T-helper 17 cell (primary cell): ENCODE results near the gene GABRG3. TPM values are rescaled to one million over a fixed set of nuclear protein-coding genes. Genes with fewer than 3 reads are reported as not detected.
"Not testable (repeated sequence)": the region's sequence is repeated elsewhere in the genome, so short reads cannot be mapped to it uniquely, and the experiment has no call there.

Experiments used
- ATAC-seq: fragments of 150-1000 bp; cut with Tn5 transposase; 2 replicates; pipeline ENCODE4 v1.10.0; 2021; ENCODE audit warnings: mild to moderate bottlenecking, moderate library complexity
- DNase-seq, 3 donors: peaks; one replicate each; pipeline versions ENCODE4 v3.0.0 to v3.0.0-alpha.2; 2020 to 2021
- H3K9me3 ChIP-seq: one replicate; pipeline ENCODE4 v1.7.0; 2013; ENCODE audit warnings: low read length, mild to moderate bottlenecking; ENCODE audit not compliant: control insufficient read depth, poor library complexity, severe bottlenecking
- H3K27ac Mint-ChIP-seq: one replicate; pipeline ENCODE4 v1.8.0; 2022; ENCODE audit warnings: mild to moderate bottlenecking, moderate library complexity, mixed read lengths
- H3K27me3 Mint-ChIP-seq: one replicate; pipeline ENCODE4 v1.8.0; 2022; ENCODE audit warnings: mixed read lengths
- H3K36me3 Mint-ChIP-seq: one replicate; pipeline ENCODE4 v1.8.0; 2022; ENCODE audit warnings: low read depth, mixed read lengths
- H3K4me1 Mint-ChIP-seq: one replicate; pipeline ENCODE4 v1.8.0; 2022; ENCODE audit warnings: mild to moderate bottlenecking, mixed read lengths
- H3K4me3 Mint-ChIP-seq: one replicate; pipeline ENCODE4 v1.8.0; 2022; ENCODE audit warnings: mild to moderate bottlenecking, moderate library complexity, mixed read lengths
- total RNA-seq, 4 donors: library from RNA in 2 of 4; stranded (reverse) in 2 of 4; gene quantifications; one replicate each; pipeline ENCODE4 v1.2.3 and lab custom pipeline; 2022 to 2026

The GABRG3 gene
- total RNA-seq, 2 donors from 2014 or later, result not detected

DNA sequence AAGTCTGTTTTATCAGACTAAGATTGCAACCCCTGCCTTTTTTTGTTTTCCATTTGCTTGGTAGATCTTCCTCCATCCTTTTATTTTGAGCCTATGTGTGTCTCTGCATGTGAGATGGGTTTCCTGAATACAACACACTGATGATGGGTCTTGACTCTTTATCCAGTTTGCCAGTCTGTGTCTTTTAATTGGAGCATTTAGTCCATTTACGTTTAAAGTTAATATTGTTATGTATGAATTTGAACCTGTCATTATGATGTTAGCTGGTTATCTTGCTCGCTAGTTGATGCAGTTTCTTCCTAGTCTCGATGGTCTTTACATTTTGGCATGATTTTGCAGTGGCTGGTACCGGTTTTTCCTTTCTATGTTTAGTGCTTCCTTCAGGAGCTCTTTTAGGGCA, 220.5 kb downstream of the GABRG3 start:
- not testable (repeated sequence) for H3K4me1 Mint-ChIP-seq, H3K9me3 ChIP-seq, DNase-seq, H3K36me3 Mint-ChIP-seq, H3K27ac Mint-ChIP-seq, ATAC-seq, H3K4me3 Mint-ChIP-seq, H3K27me3 Mint-ChIP-seq

DNA sequence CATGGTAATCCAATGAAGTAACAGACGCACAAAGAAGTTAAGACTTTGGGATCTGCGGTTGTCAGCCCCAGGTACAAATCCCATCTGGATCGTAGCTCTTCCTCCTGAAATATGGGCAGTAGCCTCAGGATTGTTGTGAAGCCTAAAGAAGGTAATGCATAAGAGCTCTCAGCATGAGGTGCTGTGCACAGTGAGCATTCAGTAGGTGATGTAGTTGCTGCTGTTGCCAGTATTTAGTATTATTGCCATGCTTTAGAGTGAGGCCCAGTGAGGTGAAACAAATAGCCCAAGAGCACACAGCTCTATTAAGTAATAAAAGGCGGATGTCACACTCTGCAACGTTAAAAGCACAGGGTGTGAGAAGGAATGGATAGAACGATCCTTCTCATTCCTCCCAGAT, 225.7 kb downstream of the GABRG3 start:
- Mint-ChIP-seq H3K36me3 (no peaks in the 10 kb centered on the region), H3K27ac (no peak overlapping the region)

DNA sequence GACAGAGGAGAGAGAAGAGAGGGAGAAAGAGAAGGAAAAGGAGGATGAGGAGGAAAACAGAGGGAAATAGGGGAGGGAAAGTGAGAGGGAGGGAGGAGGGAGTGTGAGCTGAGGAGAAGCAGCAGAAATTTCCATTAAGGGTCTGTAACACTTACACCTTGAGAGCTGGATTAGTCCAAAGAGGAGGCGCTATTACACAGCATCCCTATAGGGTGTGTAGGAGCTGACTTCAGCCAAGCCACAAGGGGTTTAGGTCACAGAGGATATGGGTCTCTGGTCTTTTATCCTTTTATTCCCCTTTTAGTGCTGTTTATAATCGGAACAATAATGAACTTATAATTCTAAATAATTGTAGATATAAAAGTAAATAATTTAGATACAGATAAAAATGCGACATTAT, 230.4 kb downstream of the GABRG3 start:
- no peak for DNase-seq
- no peak overlapping the region for H3K27ac Mint-ChIP-seq
- no peaks in the 10 kb centered on the region for H3K36me3 Mint-ChIP-seq
- ATAC-seq, result no peak
- H3K4me3 Mint-ChIP-seq, result no peak overlapping the region
- no peaks in the 10 kb centered on the region for H3K4me1 Mint-ChIP-seq
- no peaks in the 10 kb centered on the region for H3K9me3 ChIP-seq
- no peaks in the 10 kb centered on the region for H3K27me3 Mint-ChIP-seq

More for the DNA sequence above, 225.7 kb downstream of the GABRG3 start:
- ATAC-seq, result no peak
- no peak overlapping the region for H3K4me3 Mint-ChIP-seq
- DNase-seq, result no peak
- H3K9me3 ChIP-seq, result no peaks in the 10 kb centered on the region
- no peaks in the 10 kb centered on the region for H3K4me1 Mint-ChIP-seq
- no peaks in the 10 kb centered on the region for H3K27me3 Mint-ChIP-seq

GRCh38 chr15:27210176-27210575, 239.2 kb downstream of the GABRG3 start:
- no peak for DNase-seq
- Mint-ChIP-seq H3K4me1 (no peaks in the 10 kb centered on the region), H3K27ac (no peak overlapping the region)

GRCh38 chr15:27214032-27214431, 243.1 kb downstream of the GABRG3 start:
- no peaks in the 10 kb centered on the region for H3K9me3 ChIP-seq
- Mint-ChIP-seq H3K27me3 (no peaks in the 10 kb centered on the region), H3K36me3 (no peaks in the 10 kb centered on the region), H3K4me3 (no peak overlapping the region), H3K4me1 (no peaks in the 10 kb centered on the region), H3K27ac (no peak overlapping the region)
- ATAC-seq (no peak), DNase-seq (no peak)

More at GRCh38 chr15:27210176-27210575, 239.2 kb downstream of the GABRG3 start:
- H3K27me3 Mint-ChIP-seq, result no peaks in the 10 kb centered on the region
- no peaks in the 10 kb centered on the region for H3K36me3 Mint-ChIP-seq
- no peak overlapping the region for H3K4me3 Mint-ChIP-seq
- no peaks in the 10 kb centered on the region for H3K9me3 ChIP-seq
- ATAC-seq, result no peak

GRCh38 chr15:27214961-27215360, 244.0 kb downstream of the GABRG3 start:
- H3K36me3 Mint-ChIP-seq, result no peaks in the 10 kb centered on the region
- DNase-seq (no peak), ATAC-seq (no peak)
- no peaks in the 10 kb centered on the region for H3K4me1 Mint-ChIP-seq
- no peaks in the 10 kb centered on the region for H3K27me3 Mint-ChIP-seq
- H3K4me3 Mint-ChIP-seq, result no peak overlapping the region
- no peak overlapping the region for H3K27ac Mint-ChIP-seq
- no peaks in the 10 kb centered on the region for H3K9me3 ChIP-seq

GRCh38 chr15:27218426-27218825, 247.4 kb downstream of the GABRG3 start:
- ATAC-seq (no peak), DNase-seq (no peak)

DNA sequence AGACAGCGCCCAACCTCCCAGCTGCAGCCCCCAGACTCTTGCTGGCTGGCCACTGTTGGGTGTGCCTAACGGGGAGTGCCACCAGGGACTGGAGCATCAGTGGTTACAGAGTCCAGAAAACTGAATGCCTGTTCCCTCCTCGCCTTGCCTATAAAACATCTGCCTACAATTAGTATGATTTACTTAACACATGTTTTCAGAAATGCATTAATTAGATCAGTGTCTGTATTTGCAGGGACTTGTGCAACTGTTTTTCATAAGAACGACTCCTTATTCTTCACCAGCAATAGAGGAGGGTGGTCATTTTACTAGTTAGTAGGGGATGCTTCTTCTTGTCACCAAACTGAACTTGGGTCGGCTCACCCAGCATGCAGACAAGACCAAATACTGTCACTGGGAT, 248.7 kb downstream of the GABRG3 start:
- Mint-ChIP-seq H3K4me1 (no peaks in the 10 kb centered on the region), H3K36me3 (no peaks in the 10 kb centered on the region), H3K27ac (no peak overlapping the region), H3K27me3 (no peaks in the 10 kb centered on the region), H3K4me3 (no peak overlapping the region)
- no peak for DNase-seq
- no peak for ATAC-seq
- H3K9me3 ChIP-seq, result no peaks in the 10 kb centered on the region

More at GRCh38 chr15:27218426-27218825, 247.4 kb downstream of the GABRG3 start:
- H3K9me3 ChIP-seq, result no peaks in the 10 kb centered on the region
- no peak overlapping the region for H3K4me3 Mint-ChIP-seq
- no peaks in the 10 kb centered on the region for H3K27me3 Mint-ChIP-seq
- no peak overlapping the region for H3K27ac Mint-ChIP-seq
- no peaks in the 10 kb centered on the region for H3K4me1 Mint-ChIP-seq
- H3K36me3 Mint-ChIP-seq, result no peaks in the 10 kb centered on the region

DNA sequence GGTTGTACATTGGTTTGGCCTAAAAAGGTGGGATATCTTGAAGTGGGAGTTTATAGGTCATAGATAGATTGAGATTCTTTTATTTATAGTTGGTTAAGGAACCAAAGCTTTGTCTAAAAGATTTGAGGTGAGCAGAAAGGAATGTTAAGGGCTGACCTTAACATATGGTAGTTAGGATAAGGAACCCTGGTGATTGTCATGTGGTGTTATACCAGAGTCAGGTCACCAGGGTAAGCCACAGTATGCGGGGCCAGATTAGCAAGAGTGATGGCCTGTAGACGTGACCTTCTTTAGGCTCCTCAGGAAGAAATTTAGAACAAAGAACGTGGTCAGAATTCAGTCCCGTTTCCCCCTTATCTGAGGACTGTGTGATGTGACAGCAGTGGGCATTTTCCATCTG, 249.2 kb downstream of the GABRG3 start:
- Mint-ChIP-seq H3K27ac (no peak overlapping the region), H3K4me1 (no peaks in the 10 kb centered on the region), H3K4me3 (no peak overlapping the region), H3K27me3 (no peaks in the 10 kb centered on the region), H3K36me3 (no peaks in the 10 kb centered on the region)
- no peak for ATAC-seq
- DNase-seq, result no peak
- no peaks in the 10 kb centered on the region for H3K9me3 ChIP-seq

GRCh38 chr15:27222479-27222878, 251.5 kb downstream of the GABRG3 start:
- H3K27me3 Mint-ChIP-seq, result no peaks in the 10 kb centered on the region
- no peak overlapping the region for H3K4me3 Mint-ChIP-seq
- ATAC-seq (no peak), DNase-seq (no peak)
- H3K9me3 ChIP-seq, result no peaks in the 10 kb centered on the region
- H3K27ac Mint-ChIP-seq, result no peak overlapping the region
- no peaks in the 10 kb centered on the region for H3K4me1 Mint-ChIP-seq
- H3K36me3 Mint-ChIP-seq, result no peaks in the 10 kb centered on the region

- DNase-seq (no peak), ATAC-seq (no peak)
- Mint-ChIP-seq H3K36me3 (no peaks in the 10 kb centered on the region), H3K4me3 (no peak overlapping the region), H3K27me3 (no peaks in the 10 kb centered on the region), H3K4me1 (no peaks in the 10 kb centered on the region), H3K27ac (no peak overlapping the region)
- H3K9me3 ChIP-seq, result no peaks in the 10 kb centered on the region
These were observed 252.2 kb downstream of the GABRG3 start for GRCh38 chr15:27223179-27223578.

GRCh38 chr15:27231811-27232210, 260.8 kb downstream of the GABRG3 start:
- Mint-ChIP-seq H3K27ac (no peak overlapping the region), H3K27me3 (no peaks in the 10 kb centered on the region), H3K4me1 (no peaks in the 10 kb centered on the region), H3K4me3 (no peak overlapping the region), H3K36me3 (no peaks in the 10 kb centered on the region)
- no peak for ATAC-seq
- no peaks in the 10 kb centered on the region for H3K9me3 ChIP-seq
- DNase-seq, result no peak

DNA sequence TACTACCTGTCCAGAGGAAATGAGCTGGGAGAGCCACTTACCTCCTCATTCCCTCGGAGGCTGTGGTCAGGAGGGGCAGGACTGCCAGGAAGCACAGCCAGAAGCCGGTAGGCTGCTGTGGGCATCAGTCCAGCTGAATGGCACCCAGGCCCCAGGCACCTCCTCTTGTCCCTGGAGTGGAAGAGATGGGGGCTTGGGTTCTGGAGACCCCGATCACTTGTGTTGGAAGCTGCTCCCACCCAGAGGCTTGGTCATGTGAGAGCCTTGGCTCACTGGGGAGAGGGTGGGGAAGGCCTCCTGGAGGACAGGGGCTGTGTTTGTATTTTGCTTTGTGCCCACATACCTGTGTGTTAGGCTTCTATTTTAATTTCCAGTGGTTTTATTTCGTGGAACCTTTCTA, 261.9 kb downstream of the GABRG3 start:
- Mint-ChIP-seq H3K27ac (no peak overlapping the region), H3K36me3 (no peaks in the 10 kb centered on the region), H3K4me3 (no peak overlapping the region), H3K27me3 (no peaks in the 10 kb centered on the region), H3K4me1 (no peaks in the 10 kb centered on the region)
- no peak for DNase-seq
- no peaks in the 10 kb centered on the region for H3K9me3 ChIP-seq
- ATAC-seq, result no peak

DNA sequence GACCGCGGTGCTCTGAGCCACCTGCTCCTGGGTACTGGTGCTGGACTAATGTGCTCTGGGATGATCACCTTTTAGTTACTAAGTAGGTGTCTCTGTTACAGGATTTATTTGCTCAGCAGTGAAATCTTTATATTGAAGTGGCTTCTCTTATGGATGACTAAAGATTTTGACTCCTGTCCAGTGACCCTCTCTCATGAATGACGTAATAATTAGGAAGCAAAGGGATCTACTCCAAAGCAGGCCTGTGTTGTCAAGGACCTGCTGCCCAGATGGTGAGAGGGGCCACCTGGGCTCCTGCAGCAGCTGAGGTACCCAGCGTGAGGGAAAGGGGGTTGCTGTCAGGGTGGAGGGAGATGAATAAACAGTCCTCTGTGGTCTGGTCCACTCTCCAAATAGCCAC, 263.6 kb downstream of the GABRG3 start:
- H3K9me3 ChIP-seq, result no peaks in the 10 kb centered on the region
- Mint-ChIP-seq H3K27ac (no peak overlapping the region), H3K27me3 (no peaks in the 10 kb centered on the region), H3K4me1 (no peaks in the 10 kb centered on the region), H3K36me3 (no peaks in the 10 kb centered on the region), H3K4me3 (no peak overlapping the region)
- no peak for ATAC-seq
- no peak for DNase-seq

DNA sequence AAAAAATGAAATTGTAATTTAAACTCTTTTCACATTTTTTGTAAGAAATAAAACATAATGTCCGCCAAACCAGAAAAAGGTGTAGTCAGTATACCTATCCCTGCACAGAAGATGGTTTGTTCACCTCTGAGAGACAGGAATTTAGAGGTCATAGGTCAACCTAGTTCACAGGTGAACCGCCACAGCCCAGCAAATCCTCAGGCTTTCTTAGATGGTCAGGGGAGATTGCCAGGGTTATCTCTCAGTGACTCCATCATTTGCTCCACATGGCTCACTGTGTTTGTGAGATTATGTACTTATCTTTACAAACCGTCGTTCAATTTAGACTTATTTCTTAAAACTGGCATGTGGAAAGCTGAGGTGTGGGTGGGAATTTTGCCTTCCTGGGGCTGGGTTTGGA, 264.2 kb downstream of the GABRG3 start:
- no peak overlapping the region for H3K4me3 Mint-ChIP-seq
- no peaks in the 10 kb centered on the region for H3K27me3 Mint-ChIP-seq
- no peaks in the 10 kb centered on the region for H3K4me1 Mint-ChIP-seq
- no peaks in the 10 kb centered on the region for H3K36me3 Mint-ChIP-seq
- no peaks in the 10 kb centered on the region for H3K9me3 ChIP-seq
- DNase-seq (no peak), ATAC-seq (no peak)
- H3K27ac Mint-ChIP-seq, result no peak overlapping the region
